KMS-11 (cell line): ENCODE results near the gene SERGEF.

Source experiments
- H2AFZ ChIP-seq: fragments of 200-600 bp; sonication (generic); 2 replicates; pipeline ENCODE4 v1.6.1; 2016; ENCODE audit warnings: antibody characterized with exemption, mixed run types, low read depth
- H3K27ac ChIP-seq: fragments of 200-600 bp; sonication (generic); 2 replicates; pipeline ENCODE4 v1.6.1; 2016; ENCODE audit warnings: mild to moderate bottlenecking, mixed run types
- H3K27me3 ChIP-seq: fragments of 200-600 bp; sonication (generic); 2 replicates; pipeline ENCODE4 v1.6.1; 2017; ENCODE audit warnings: mild to moderate bottlenecking, low read depth, mixed run types, moderate library complexity; ENCODE audit not compliant: insufficient read depth
- H3K36me3 ChIP-seq: fragments of 200-600 bp; sonication (generic); 2 replicates; pipeline ENCODE4 v1.6.1; 2017; ENCODE audit warnings: mild to moderate bottlenecking, mixed run types; ENCODE audit not compliant: insufficient read depth
- H3K4me1 ChIP-seq: fragments of 200-600 bp; sonication (generic); 2 replicates; pipeline ENCODE4 v1.6.1; 2016; ENCODE audit warnings: mild to moderate bottlenecking, low read depth, mixed run types; ENCODE audit not compliant: poor library complexity, severe bottlenecking
- H3K4me2 ChIP-seq: fragments of 200-600 bp; sonication (generic); 2 replicates; pipeline ENCODE4 v1.7.0; 2016; ENCODE audit warnings: mild to moderate bottlenecking, mixed run types
- H3K4me3 ChIP-seq: fragments of 200-600 bp; sonication (generic); IDR thresholded peaks from 2 replicates; pipeline ENCODE4 v1.6.1; 2017; ENCODE audit warnings: low read depth, low read length, mixed read lengths; ENCODE audit not compliant: insufficient read depth
- H3K79me2 ChIP-seq: fragments of 200-600 bp; sonication (generic); 2 replicates; pipeline ENCODE4 v1.6.1; 2016; ENCODE audit warnings: low read depth, mixed run types; ENCODE audit not compliant: insufficient read depth
- H3K9ac ChIP-seq: fragments of 200-600 bp; sonication (generic); 2 replicates; pipeline ENCODE4 v1.6.1; 2016; ENCODE audit warnings: mild to moderate bottlenecking, mixed run types
- H4K20me1 ChIP-seq: fragments of 200-600 bp; sonication (generic); 2 replicates; pipeline ENCODE4 v1.6.1; 2016; ENCODE audit warnings: mild to moderate bottlenecking, mixed run types; ENCODE audit not compliant: insufficient read depth
- CTCF ChIP-seq: fragments of 200-600 bp; sonication (generic); conservative IDR thresholded peaks from 2 replicates; pipeline ENCODE4 v1.6.1; 2017; ENCODE audit warnings: low read depth, mild to moderate bottlenecking, antibody characterized with exemption, low read length, moderate library complexity, mixed read lengths

SERGEF gene

GRCh38 chr11:17770917-17771316 is 241.9 kb downstream of the SERGEF start:
- Histone ChIP-seq H3K36me3 (no peaks in the 10 kb centered on the region), H3K4me2 (no peak overlapping the region), H3K79me2 (no peaks in the 10 kb centered on the region), H3K4me1 (no peaks in the 10 kb centered on the region), H3K9ac (no peak overlapping the region), H3K27me3 (no peaks in the 10 kb centered on the region), H3K4me3 (no peak overlapping the region), H3K27ac (no peak overlapping the region), H4K20me1 (no peaks in the 10 kb centered on the region), H2AFZ (no peak overlapping the region)
- TF ChIP-seq CTCF = no peak

GRCh38 chr11:17770048-17770652 is 242.7 kb downstream of the SERGEF start:
- Histone ChIP-seq H3K27me3 (no peaks in the 10 kb centered on the region), H3K4me3 (no peak overlapping the region), H2AFZ (no peak overlapping the region), H4K20me1 (no peaks in the 10 kb centered on the region), H3K4me1 (no peaks in the 10 kb centered on the region), H3K9ac (no peak overlapping the region), H3K27ac (no peak overlapping the region), H3K4me2 (no peak overlapping the region), H3K79me2 (no peaks in the 10 kb centered on the region), H3K36me3 (no peaks in the 10 kb centered on the region)
- no peak for TF ChIP-seq CTCF

GRCh38 chr11:17769218-17769617 is 243.6 kb downstream of the SERGEF start:
- TF ChIP-seq CTCF = no peak
- H3K4me1 ChIP-seq = no peaks in the 10 kb centered on the region
- H3K4me2 ChIP-seq = no peak overlapping the region

GRCh38 chr11:17768547-17768946 is 244.3 kb downstream of the SERGEF start:
- Histone ChIP-seq H3K4me3 (no peak overlapping the region), H3K4me1 (no peaks in the 10 kb centered on the region), H3K4me2 (no peak overlapping the region), H3K9ac (no peak overlapping the region), H3K27ac (no peak overlapping the region), H2AFZ (no peak overlapping the region), H3K36me3 (no peaks in the 10 kb centered on the region), H3K79me2 (no peaks in the 10 kb centered on the region), H3K27me3 (no peaks in the 10 kb centered on the region), H4K20me1 (no peaks in the 10 kb centered on the region)
- no peak for TF ChIP-seq CTCF

More at GRCh38 chr11:17769218-17769617, 243.6 kb downstream of the SERGEF start:
- Histone ChIP-seq H3K36me3 (no peaks in the 10 kb centered on the region), H3K27me3 (no peaks in the 10 kb centered on the region), H4K20me1 (no peaks in the 10 kb centered on the region), H3K79me2 (no peaks in the 10 kb centered on the region), H3K9ac (no peak overlapping the region), H2AFZ (no peak overlapping the region), H3K27ac (no peak overlapping the region), H3K4me3 (no peak overlapping the region)
